Trophoblast cell (in vitro differentiated cells and primary cell): Measurements from ENCODE around the gene EAF1.

Experiments
- DNase-seq, 2 donors: peaks; one replicate each; pipeline ENCODE4 v3.0.0-alpha.2; 2016
- H2AFZ ChIP-seq: 2 replicates; pipeline ENCODE4 v1.6.1; 2013; ENCODE audit warnings: low read length, moderate library complexity, mild to moderate bottlenecking; ENCODE audit not compliant: insufficient read depth, poor library complexity
- H2AK5ac ChIP-seq: 2 replicates; pipeline ENCODE4 v1.6.1; 2013; ENCODE audit warnings: mild to moderate bottlenecking, low read length
- H2BK120ac ChIP-seq: 2 replicates; pipeline ENCODE4 v1.6.1; 2013; ENCODE audit warnings: low read length, mild to moderate bottlenecking, moderate library complexity; ENCODE audit not compliant: insufficient read depth, poor library complexity
- H2BK12ac ChIP-seq: 2 replicates; pipeline ENCODE4 v1.6.1; 2013; ENCODE audit warnings: mild to moderate bottlenecking, low read length, moderate library complexity
- H2BK5ac ChIP-seq: 2 replicates; pipeline ENCODE4 v1.6.1; 2013; ENCODE audit warnings: low read length, low read depth, moderate library complexity, mild to moderate bottlenecking; ENCODE audit not compliant: poor library complexity
- H3K14ac ChIP-seq: 2 replicates; pipeline ENCODE4 v1.6.1; 2013; ENCODE audit warnings: mild to moderate bottlenecking, low read length
- H3K18ac ChIP-seq: 2 replicates; pipeline ENCODE4 v1.6.1; 2013; ENCODE audit warnings: mild to moderate bottlenecking, low read length
- H3K23ac ChIP-seq: 2 replicates; pipeline ENCODE4 v1.6.1; 2013; ENCODE audit warnings: low read length
- H3K27ac ChIP-seq: 2 replicates; pipeline ENCODE4 v1.5.1; 2013; ENCODE audit warnings: low read depth, mild to moderate bottlenecking, inconsistent platforms, low read length, moderate library complexity
- H3K27me3 ChIP-seq: 2 replicates; pipeline ENCODE4 v1.6.1; 2013; ENCODE audit warnings: inconsistent platforms, mild to moderate bottlenecking, low read length, moderate library complexity; ENCODE audit not compliant: insufficient read depth
- H3K36me3 ChIP-seq, 2 experiments: 1 replicate in 1 of 2; 2 replicates in 1 of 2; pipeline ENCODE4 v1.6.1; 2013; ENCODE audit warnings: low read length in 2 of 2, mild to moderate bottlenecking in 2 of 2, moderate library complexity in 1 of 2; ENCODE audit not compliant: insufficient read depth in 2 of 2, control insufficient read depth in 1 of 2
- H3K4ac ChIP-seq: 2 replicates; pipeline ENCODE4 v1.6.1; 2013; ENCODE audit warnings: low read depth, mild to moderate bottlenecking, low read length, moderate library complexity
- H3K4me1 ChIP-seq, 2 experiments: 1 replicate in 1 of 2; 2 replicates in 1 of 2; pipeline ENCODE4 v1.6.1; 2013; ENCODE audit warnings: low read length in 2 of 2, mild to moderate bottlenecking in 2 of 2, moderate library complexity in 1 of 2; ENCODE audit not compliant: insufficient read depth in 2 of 2, control insufficient read depth in 1 of 2
- H3K4me2 ChIP-seq: 2 replicates; pipeline ENCODE4 v1.6.1; 2013; ENCODE audit warnings: inconsistent platforms, mild to moderate bottlenecking, low read length, moderate library complexity
- H3K4me3 ChIP-seq: 2 replicates; pipeline ENCODE4 v1.5.1; 2013; ENCODE audit warnings: mild to moderate bottlenecking, low read depth, low read length, inconsistent platforms
- H3K79me1 ChIP-seq: one replicate; pipeline ENCODE4 v1.6.1; 2013; ENCODE audit warnings: low read length
- H3K79me2 ChIP-seq: 2 replicates; pipeline ENCODE4 v1.6.1; 2013; ENCODE audit warnings: low read length, mild to moderate bottlenecking; ENCODE audit not compliant: control insufficient read depth, insufficient read depth, poor library complexity
- H3K9ac ChIP-seq: 2 replicates; pipeline ENCODE4 v1.6.1; 2013; ENCODE audit warnings: mild to moderate bottlenecking, low read length
- H3K9me3 ChIP-seq: 2 replicates; pipeline ENCODE4 v1.6.1; 2013; ENCODE audit warnings: low read depth, mild to moderate bottlenecking, control low read depth, inconsistent platforms, low read length; ENCODE audit not compliant: insufficient read depth
- H4K12ac ChIP-seq: 2 replicates; pipeline ENCODE4 v1.6.1; 2013; ENCODE audit warnings: low read depth, mild to moderate bottlenecking, low read length, moderate library complexity
- H4K8ac ChIP-seq: 2 replicates; pipeline ENCODE4 v1.6.1; 2013; ENCODE audit warnings: low read depth, mild to moderate bottlenecking, low read length, moderate library complexity
- H4K91ac ChIP-seq: one replicate; pipeline ENCODE4 v1.6.1; 2013; ENCODE audit warnings: low read depth, mild to moderate bottlenecking, low read length, moderate library complexity
- WGBS: extraction: QIAGEN DNeasy Blood & Tissue Kit; methylation state at CpG from one replicate; pipeline ENCODE4 v1.1.7; 2013; ENCODE audit warnings: missing lambda C conversion rate; ENCODE audit not compliant: insufficient read length, insufficient coverage; ENCODE audit errors: extremely low coverage; 5-methylcytosine and 5-hydroxymethylcytosine counted together

EAF1 gene

DNA sequence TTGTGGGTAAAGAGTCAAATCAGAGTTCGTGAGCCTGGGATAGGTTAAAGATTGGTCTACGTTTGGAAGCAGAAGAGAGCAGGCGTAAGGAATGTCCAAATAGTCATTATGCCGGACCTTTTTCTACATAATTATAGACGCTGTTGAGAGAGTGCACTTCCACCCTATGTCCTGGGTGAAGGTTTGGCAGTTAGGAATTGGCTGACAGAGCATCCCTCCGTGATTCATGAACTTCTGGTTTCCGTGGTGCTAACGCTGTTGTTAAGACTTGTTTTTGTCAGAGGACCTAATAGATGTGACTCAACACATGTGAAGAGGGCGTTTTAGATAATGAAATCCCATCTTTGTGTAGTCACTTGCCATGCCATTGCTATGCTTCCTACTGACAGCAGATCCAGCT, 1.1 kb downstream of the EAF1 start:
- no CpG with 5 or more reads among the region's 9 CpGs for WGBS

DNA sequence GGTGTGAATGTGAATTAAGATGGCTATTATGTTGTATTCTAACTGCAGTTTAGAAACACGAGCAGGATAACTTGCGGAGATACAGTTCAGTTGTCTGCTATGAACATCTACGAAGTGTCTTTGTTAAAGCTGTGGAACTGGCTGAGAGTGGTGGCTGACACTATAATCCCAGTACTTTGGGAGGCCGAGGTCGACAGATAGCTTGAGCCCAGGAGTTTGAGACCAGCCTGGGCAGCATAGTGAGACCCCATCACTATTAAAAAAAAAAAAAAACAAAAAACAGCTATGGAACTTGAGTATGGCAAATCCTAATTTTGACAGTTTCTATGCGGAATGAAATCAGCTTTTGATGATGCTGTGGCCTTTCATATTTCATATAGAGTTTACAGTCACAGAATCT, 1.7 kb downstream of the EAF1 start:
- no peak overlapping the region for H2AFZ ChIP-seq
- H2BK5ac ChIP-seq: no peak overlapping the region
- peaks cover 9% of the 10 kb centered on the region for H3K79me1 ChIP-seq
- H2AK5ac ChIP-seq: no peak overlapping the region
- H3K27me3 ChIP-seq: no peaks in the 10 kb centered on the region
- H3K9ac ChIP-seq: no peak overlapping the region
- WGBS: no CpG with 5 or more reads among the region's 6 CpGs
- peak overlapping the region; percentile 74 for H3K4me2 ChIP-seq
- peaks cover 10 to 15% of the 10 kb centered on the region in 2 experiments for H3K36me3 ChIP-seq
- no peak overlapping the region for H3K14ac ChIP-seq
- H4K12ac ChIP-seq: no peak overlapping the region
- H3K79me2 ChIP-seq: peaks cover 14% of the 10 kb centered on the region
- H3K23ac ChIP-seq: no peak overlapping the region
- H3K9me3 ChIP-seq: no peaks in the 10 kb centered on the region
- H2BK12ac ChIP-seq: no peak overlapping the region
- H3K27ac ChIP-seq: no peak overlapping the region
- no peak for DNase-seq
- no peak overlapping the region for H4K8ac ChIP-seq
- peak overlapping the region; percentile 44 for H3K4ac ChIP-seq
- H4K91ac ChIP-seq: no peak overlapping the region
- H3K4me1 ChIP-seq: peaks cover 1 to 7% of the 10 kb centered on the region in 2 experiments
- no peak overlapping the region for H3K18ac ChIP-seq
- no peak overlapping the region for H3K4me3 ChIP-seq
- no peak overlapping the region for H2BK120ac ChIP-seq

More for the DNA sequence above, 1.1 kb downstream of the EAF1 start:
- Histone ChIP-seq H4K12ac (no peak overlapping the region), H3K27me3 (no peaks in the 10 kb centered on the region), H4K8ac (peak overlapping the region; percentile 17), H3K4ac (peak overlapping the region; percentile 96), H2BK120ac (no peak overlapping the region), H3K18ac (no peak overlapping the region), H3K9ac (peak overlapping the region; percentile 60), H2AK5ac (no peak overlapping the region), H3K4me2 (peak overlapping the region; percentile 74), H3K14ac (no peak overlapping the region), H2AFZ (no peak overlapping the region), H2BK12ac (no peak overlapping the region), H3K79me1 (peaks cover 9% of the 10 kb centered on the region), H2BK5ac (no peak overlapping the region), H3K36me3 (peaks cover 14 to 17% of the 10 kb centered on the region in 2 experiments), H3K27ac (peak overlapping the region; percentile 52), H3K79me2 (peaks cover 14% of the 10 kb centered on the region), H4K91ac (no peak overlapping the region), H3K9me3 (no peaks in the 10 kb centered on the region), H3K23ac (no peak overlapping the region), H3K4me1 (peaks cover 1 to 7% of the 10 kb centered on the region in 2 experiments), H3K4me3 (peak overlapping the region; percentile 97)
- DNase-seq: peak; percentile 46 to 61

GRCh38 chr3:15430624-15431023, 3.2 kb downstream of the EAF1 start:
- no peak overlapping the region for H2AK5ac ChIP-seq
- no peak overlapping the region for H4K8ac ChIP-seq
- H2BK120ac ChIP-seq: no peak overlapping the region
- H3K36me3 ChIP-seq: peaks cover 14 to 22% of the 10 kb centered on the region in 2 experiments
- H2BK12ac ChIP-seq: no peak overlapping the region
- no peak overlapping the region for H2BK5ac ChIP-seq
- WGBS: no CpG with 5 or more reads among the region's 1 CpG
- H3K27me3 ChIP-seq: no peaks in the 10 kb centered on the region
- peak overlapping the region; percentile 33 for H3K4ac ChIP-seq
- peaks cover 1 to 7% of the 10 kb centered on the region in 2 experiments for H3K4me1 ChIP-seq
- no peak overlapping the region for H3K27ac ChIP-seq
- no peak overlapping the region for H3K18ac ChIP-seq
- H3K4me3 ChIP-seq: no peak overlapping the region
- no peak overlapping the region for H3K4me2 ChIP-seq
- H3K79me1 ChIP-seq: peaks cover 9% of the 10 kb centered on the region
- no peak overlapping the region for H3K23ac ChIP-seq
- H4K91ac ChIP-seq: no peak overlapping the region
- no peaks in the 10 kb centered on the region for H3K9me3 ChIP-seq
- no peak for DNase-seq
- no peak overlapping the region for H3K14ac ChIP-seq
- H2AFZ ChIP-seq: no peak overlapping the region
- peaks cover 14% of the 10 kb centered on the region for H3K79me2 ChIP-seq
- no peak overlapping the region for H3K9ac ChIP-seq
- no peak overlapping the region for H4K12ac ChIP-seq

- H3K27ac ChIP-seq: no peak overlapping the region
- H3K4me3 ChIP-seq: no peak overlapping the region
- no peak overlapping the region for H3K23ac ChIP-seq
- no peak overlapping the region for H3K4ac ChIP-seq
- DNase-seq: no peak
- no peak overlapping the region for H4K12ac ChIP-seq
- H3K36me3 ChIP-seq: peaks cover 16 to 24% of the 10 kb centered on the region in 2 experiments
- H3K4me1 ChIP-seq: peaks cover 1 to 7% of the 10 kb centered on the region in 2 experiments
- H3K27me3 ChIP-seq: no peaks in the 10 kb centered on the region
- no peak overlapping the region for H3K14ac ChIP-seq
- H4K91ac ChIP-seq: no peak overlapping the region
- no CpG with 5 or more reads among the region's 3 CpGs for WGBS
- no peak overlapping the region for H2BK120ac ChIP-seq
- H3K18ac ChIP-seq: no peak overlapping the region
- no peak overlapping the region for H2AK5ac ChIP-seq
- H2BK12ac ChIP-seq: no peak overlapping the region
- H4K8ac ChIP-seq: no peak overlapping the region
- H3K9me3 ChIP-seq: no peaks in the 10 kb centered on the region
- H2AFZ ChIP-seq: no peak overlapping the region
- H3K79me2 ChIP-seq: peaks cover 14% of the 10 kb centered on the region
- H3K79me1 ChIP-seq: peaks cover 9% of the 10 kb centered on the region
- H3K9ac ChIP-seq: no peak overlapping the region
- no peak overlapping the region for H2BK5ac ChIP-seq
- no peak overlapping the region for H3K4me2 ChIP-seq
Observed at GRCh38 chr3:15431256-15431837, 3.9 kb downstream of the EAF1 start.
